NCI-H526 (cell line): ENCODE measurements around the gene DDX6.
A peak's percentile ranks its signal among the peaks of the same experiment; 100 is the strongest.
"Not testable (repeated sequence)": the region's sequence is repeated elsewhere in the genome, so short reads cannot be mapped to it uniquely, and the experiment has no call there.

ENCODE experiments used
- DNase-seq, 2 experiments: peaks; one replicate each; lab custom pipeline; 2025; lab: John Stamatoyannopoulos, UW

The DDX6 gene

GRCh38 chr11:118791111-118791960 lies at the start of gene DDX6:
Gene DDX6, minus strand, starts transcription at chr11:118791164. Its CDS starts 4,913 bp downstream, at chr11:118786251.
- peak; percentile 87 to 98 for DNase-seq

GRCh38 chr11:118838905-118839553 lies 48.1 kb upstream of the DDX6 start:
- no peak for DNase-seq

GRCh38 chr11:118837868-118838267 lies 46.9 kb upstream of the DDX6 start:
- DNase-seq, result no peak

- DNase-seq, result no peak
Measured at GRCh38 chr11:118834427-118835028, 43.6 kb upstream of the DDX6 start.

- DNase-seq, result no peak
Measured at GRCh38 chr11:118827118-118827517, 36.2 kb upstream of the DDX6 start.

- not testable (repeated sequence) for DNase-seq
Measured at GRCh38 chr11:118822936-118823510, 32.1 kb upstream of the DDX6 start.

GRCh38 chr11:118820412-118821357 lies 29.7 kb upstream of the DDX6 start:
- peak; percentile 39 to 81 for DNase-seq

GRCh38 chr11:118820025-118820379 lies 29.0 kb upstream of the DDX6 start:
- not testable (repeated sequence) for DNase-seq

GRCh38 chr11:118819334-118820024 lies 28.5 kb upstream of the DDX6 start:
- DNase-seq, result peak; percentile 43 to 54

GRCh38 chr11:118818130-118818529 lies 27.2 kb upstream of the DDX6 start:
- DNase-seq, result no peak

- DNase-seq, result no peak
Measured at GRCh38 chr11:118813551-118813950, 22.6 kb upstream of the DDX6 start.

- DNase-seq, result no peak
Measured at GRCh38 chr11:118812485-118812884, 21.5 kb upstream of the DDX6 start.

- DNase-seq, result no peak
Measured at GRCh38 chr11:118807800-118808778, 17.1 kb upstream of the DDX6 start.

- DNase-seq, result no peak
Measured at GRCh38 chr11:118806400-118806799, 15.4 kb upstream of the DDX6 start.

- DNase-seq, result no peak
Measured at GRCh38 chr11:118804094-118804493, 13.1 kb upstream of the DDX6 start.

GRCh38 chr11:118799372-118799771 lies 8.4 kb upstream of the DDX6 start:
- no peak for DNase-seq

GRCh38 chr11:118797510-118797909 lies 6.5 kb upstream of the DDX6 start:
- no peak for DNase-seq

- DNase-seq, result peak; percentile 56 to 71
Measured at GRCh38 chr11:118792570-118793124, 1.7 kb upstream of the DDX6 start.

GRCh38 chr11:118791961-118792569 lies 1.1 kb upstream of the DDX6 start:
- peak in 1 of 2 experiments; percentile 46 for DNase-seq
